HG02970 (cell line): ENCODE data around the gene MYO1H.

Experiments used
- ATAC-seq: cut with Tn5 transposase; IDR thresholded peaks from one replicate; pipeline ENCODE4 v1.9.1; 2021; ENCODE audit warnings: mild to moderate bottlenecking, moderate library complexity, moderate number of reproducible peaks; ENCODE audit not compliant: unreplicated experiment, low FRiP score

MYO1H gene

GRCh38 chr12:109489016-109489954, 141.6 kb downstream of the MYO1H start:
- no peak for ATAC-seq

- ATAC-seq = no peak
These were observed 142.4 kb downstream of the MYO1H start for GRCh38 chr12:109489955-109490565.

DNA sequence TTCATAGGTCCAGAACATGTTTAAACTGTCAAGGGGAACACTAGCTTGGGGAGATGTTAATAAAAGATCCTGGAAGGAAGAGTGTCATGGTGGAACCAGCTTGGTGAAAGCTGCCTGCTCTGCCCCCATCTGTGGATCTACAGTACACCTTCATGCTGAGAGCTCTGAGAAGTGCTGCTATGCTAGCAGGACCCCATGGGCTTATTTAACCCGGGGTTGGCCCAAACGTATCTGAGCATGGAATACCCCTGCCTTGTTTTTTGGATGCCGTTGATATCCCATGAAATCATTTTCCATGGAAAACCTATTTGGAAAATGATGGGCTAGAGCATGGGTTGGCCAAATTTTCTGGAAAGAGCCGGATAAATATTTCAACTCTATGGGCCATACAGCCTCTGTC, 144.0 kb downstream of the MYO1H start:
- ATAC-seq = no peak

DNA sequence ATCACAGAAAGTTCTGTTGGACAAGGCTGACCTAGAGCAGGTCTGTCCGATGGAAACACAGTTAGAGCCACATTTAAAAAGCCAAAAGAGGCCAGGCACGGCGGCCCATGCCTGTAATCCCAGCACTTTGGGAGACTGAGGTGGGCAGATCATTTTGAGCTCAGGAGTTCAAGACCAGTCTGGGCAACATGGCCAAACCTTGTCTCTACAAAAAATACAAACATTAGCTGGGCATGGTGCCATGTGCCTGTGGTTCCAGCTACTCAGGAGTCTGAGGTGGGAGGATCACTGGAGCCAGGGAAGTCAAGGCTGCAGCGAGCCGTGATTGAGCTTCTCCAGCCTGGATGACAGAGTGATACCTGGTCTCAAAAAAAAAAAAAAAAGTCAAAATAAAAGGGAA, 144.7 kb downstream of the MYO1H start:
- ATAC-seq = no peak

GRCh38 chr12:109493090-109493489, 145.4 kb downstream of the MYO1H start:
- no peak for ATAC-seq

DNA sequence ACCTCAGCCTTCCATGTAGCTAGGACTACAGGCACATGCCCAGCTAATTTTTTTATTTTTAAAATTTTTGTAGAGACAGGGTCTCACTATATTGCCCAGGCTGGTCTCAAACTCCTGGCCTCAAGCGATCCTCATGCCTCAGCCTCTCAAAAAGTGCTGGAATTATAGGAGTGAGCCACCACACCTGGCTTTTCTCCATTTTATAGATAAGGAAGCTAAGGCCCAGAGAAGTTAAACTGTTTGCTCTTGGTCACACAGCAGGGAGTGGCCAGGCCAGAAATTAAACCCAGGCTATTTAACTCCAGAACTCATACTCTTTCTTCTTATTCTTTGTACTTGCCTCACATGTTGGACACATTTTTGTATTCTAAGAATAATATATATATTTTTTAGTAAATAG, 146.2 kb downstream of the MYO1H start:
- no peak for ATAC-seq

DNA sequence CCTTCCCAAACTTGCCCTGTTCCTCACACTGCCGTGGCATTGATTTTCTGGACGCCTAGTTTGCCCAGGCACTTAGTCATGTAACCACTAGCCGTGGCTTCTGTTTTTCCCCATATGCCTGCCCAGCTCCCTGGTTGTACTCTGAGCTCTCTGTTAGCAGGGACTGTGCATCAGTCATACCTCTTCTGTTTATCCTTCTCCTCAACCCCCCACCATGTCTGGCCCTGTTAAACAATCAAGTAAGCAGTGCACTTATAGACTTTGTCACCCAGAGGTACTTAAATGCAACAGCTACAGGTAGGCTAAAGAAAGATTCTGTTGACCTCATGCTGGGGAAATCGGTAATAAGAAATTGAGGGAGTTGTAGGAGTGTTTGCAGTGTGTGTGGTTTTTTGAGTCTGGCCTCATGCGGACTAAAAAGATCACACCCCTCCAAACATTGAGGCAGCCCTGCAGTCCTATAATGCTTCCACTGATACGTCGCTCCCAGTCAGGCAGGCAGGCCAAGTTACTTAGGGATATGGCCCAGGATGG, 146.7 kb downstream of the MYO1H start:
- no peak for ATAC-seq

DNA sequence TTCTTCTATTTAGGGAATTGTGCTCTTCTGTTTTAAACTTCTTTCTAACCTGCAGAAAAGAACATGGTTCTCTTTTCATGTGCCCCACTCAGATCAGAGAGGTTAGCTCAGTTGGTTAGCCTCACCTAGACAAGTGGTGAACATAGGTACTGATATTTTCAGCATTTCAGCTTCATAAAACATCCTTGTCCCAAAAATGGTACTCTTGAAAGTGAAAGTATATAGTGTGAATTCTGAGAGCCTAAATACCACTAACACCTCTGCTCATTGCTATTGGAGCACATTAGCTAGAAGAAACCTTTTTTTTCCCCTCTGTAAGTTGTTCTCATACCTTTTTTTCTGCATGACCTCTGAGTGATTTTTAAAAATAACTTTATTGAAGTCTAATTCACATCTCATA, 147.3 kb downstream of the MYO1H start:
- no peak for ATAC-seq

DNA sequence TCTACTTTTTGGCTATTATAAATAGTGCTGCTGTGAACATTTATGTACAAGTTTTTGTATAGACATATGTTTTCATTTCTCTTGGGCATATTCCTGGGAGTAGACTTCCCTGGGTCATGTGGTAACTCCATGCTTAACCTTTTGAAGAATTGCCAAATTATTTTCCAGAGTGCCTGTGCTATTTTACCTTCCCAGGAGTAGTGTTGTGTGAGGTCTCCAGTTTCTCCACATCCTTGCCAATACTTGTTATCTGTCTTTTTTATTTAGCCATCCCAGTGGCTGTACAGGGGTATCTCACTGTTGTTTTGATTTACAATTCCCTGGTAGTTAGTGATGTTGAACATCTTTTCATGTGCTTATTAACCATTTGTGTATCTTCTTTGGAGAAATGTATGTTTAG, 148.6 kb downstream of the MYO1H start:
- no peak for ATAC-seq

- ATAC-seq = no peak
These were observed 150.0 kb downstream of the MYO1H start for GRCh38 chr12:109497675-109498074.
